Type B pancreatic cell (in vitro differentiated cells): ENCODE measurements around the gene GIPC3. TPM values are rescaled to one million over a fixed set of nuclear protein-coding genes. Genes with fewer than 3 reads are reported as not detected.
"Not testable (repeated sequence)": the region's sequence is repeated elsewhere in the genome, so short reads cannot be mapped to it uniquely, and the experiment has no call there.

Source experiments
- DNase-seq: peaks from one replicate; pipeline ENCODE4 v3.0.0; 2021; ENCODE audit warnings: mixed read lengths; ENCODE audit not compliant: unreplicated experiment; ENCODE audit errors: extremely low spot score
- H3K27ac Mint-ChIP-seq: 2 replicates; pipeline ENCODE4 v1.8.0; 2021; ENCODE audit warnings: mild to moderate bottlenecking, mixed read lengths
- H3K27me3 Mint-ChIP-seq: 2 replicates; pipeline ENCODE4 v1.8.0; 2021; ENCODE audit warnings: mixed read lengths
- H3K36me3 Mint-ChIP-seq: 2 replicates; pipeline ENCODE4 v1.8.0; 2021; ENCODE audit warnings: mixed read lengths
- H3K4me1 Mint-ChIP-seq: one replicate; pipeline ENCODE4 v1.8.0; 2021; ENCODE audit warnings: mixed read lengths; ENCODE audit not compliant: unreplicated experiment
- H3K4me3 Mint-ChIP-seq: 2 replicates; pipeline ENCODE4 v1.8.0; 2021; ENCODE audit warnings: mild to moderate bottlenecking, mixed read lengths
- H3K9me3 Mint-ChIP-seq: 2 replicates; pipeline ENCODE4 v1.8.0; 2021; ENCODE audit warnings: mixed read lengths
- CTCF ChIP-seq: fragments of 200-600 bp; sonication (generic); conservative IDR thresholded peaks from 2 replicates; pipeline ENCODE4 v1.5.0; 2021; ENCODE audit warnings: antibody characterized with exemption, mild to moderate bottlenecking
- total RNA-seq: library from RNA; stranded (reverse); gene quantifications from 2 replicates; pipeline ENCODE4 v1.2.1, GENCODE V29; 2021; ENCODE audit warnings: low replicate concordance

Gene GIPC3
- total RNA-seq, 1 donor from 2014 or later = 0.07 TPM

GRCh38 chr19:3623716-3624115 lies 38.4 kb downstream of the GIPC3 start:
- no peak for TF ChIP-seq CTCF
- Mint-ChIP-seq H3K4me3 (no peak overlapping the region), H3K27ac (no peak overlapping the region), H3K4me1 (peaks cover 20% of the 10 kb centered on the region), H3K36me3 (peaks cover 4% of the 10 kb centered on the region), H3K27me3 (no peaks in the 10 kb centered on the region), H3K9me3 (no peaks in the 10 kb centered on the region)
- no peak for DNase-seq

- Mint-ChIP-seq H3K4me3 (peak overlapping the region; percentile 93), H3K27me3 (no peaks in the 10 kb centered on the region), H3K36me3 (peaks cover 4% of the 10 kb centered on the region), H3K4me1 (peaks cover 20% of the 10 kb centered on the region), H3K9me3 (no peaks in the 10 kb centered on the region), H3K27ac (peak overlapping the region; percentile 99)
- DNase-seq = no peak
- no peak for TF ChIP-seq CTCF
These were observed 40.8 kb downstream of the GIPC3 start for GRCh38 chr19:3625996-3626472.

GRCh38 chr19:3626473-3627350 lies 41.4 kb downstream of the GIPC3 start, which contains the start of gene CACTIN:
Gene CACTIN (minus strand): TSS chr19:3626790. CDS start chr19:3626762, 28 bp downstream.
- peak; percentile 95 for DNase-seq
- no peak for TF ChIP-seq CTCF
- Mint-ChIP-seq H3K4me3 (peak within 1 kb of the TSS; percentile 93), H3K27me3 (no peaks in the 10 kb centered on the region), H3K9me3 (no peaks in the 10 kb centered on the region), H3K36me3 (peaks cover 4% of the 10 kb centered on the region), H3K4me1 (peaks cover 20% of the 10 kb centered on the region), H3K27ac (peak within 1 kb of the TSS; percentile 99)

- H3K27ac Mint-ChIP-seq = peak overlapping the region; percentile 99
These were observed 42.1 kb downstream of the GIPC3 start for GRCh38 chr19:3627351-3627723.

GRCh38 chr19:3628766-3629165 lies 43.5 kb downstream of the GIPC3 start:
- not testable (repeated sequence) for H3K27ac Mint-ChIP-seq, DNase-seq, H3K4me3 Mint-ChIP-seq, H3K36me3 Mint-ChIP-seq, H3K27me3 Mint-ChIP-seq, H3K9me3 Mint-ChIP-seq
- H3K4me1 Mint-ChIP-seq = peaks cover 20% of the 10 kb centered on the region

More at GRCh38 chr19:3627351-3627723, 42.1 kb downstream of the GIPC3 start:
- no peaks in the 10 kb centered on the region for H3K9me3 Mint-ChIP-seq
- no peak for DNase-seq
- no peak for TF ChIP-seq CTCF
- peak overlapping the region; percentile 93 for H3K4me3 Mint-ChIP-seq
- H3K27me3 Mint-ChIP-seq = no peaks in the 10 kb centered on the region
- peaks cover 20% of the 10 kb centered on the region for H3K4me1 Mint-ChIP-seq
- peaks cover 4% of the 10 kb centered on the region for H3K36me3 Mint-ChIP-seq
